ENCODE measurements around the gene CACNA2D3.

DNA sequence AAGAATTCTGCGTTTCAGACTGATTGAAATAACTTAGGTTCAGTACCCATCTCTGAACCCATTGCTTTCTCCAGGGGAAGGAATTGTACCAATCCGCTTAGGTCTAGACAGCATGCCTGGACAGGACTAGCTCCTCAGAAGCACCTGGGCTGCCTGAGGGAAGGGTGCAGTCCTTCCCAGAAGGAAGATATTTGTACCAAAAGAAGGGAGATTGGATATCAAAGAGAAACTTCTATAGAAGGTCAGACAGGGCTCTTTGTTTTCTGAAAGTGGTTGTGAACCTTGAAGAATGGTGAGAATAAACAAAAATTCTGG, 939.3 kb downstream of the CACNA2D3 start:
- TF ChIP-seq, protein P1, sequence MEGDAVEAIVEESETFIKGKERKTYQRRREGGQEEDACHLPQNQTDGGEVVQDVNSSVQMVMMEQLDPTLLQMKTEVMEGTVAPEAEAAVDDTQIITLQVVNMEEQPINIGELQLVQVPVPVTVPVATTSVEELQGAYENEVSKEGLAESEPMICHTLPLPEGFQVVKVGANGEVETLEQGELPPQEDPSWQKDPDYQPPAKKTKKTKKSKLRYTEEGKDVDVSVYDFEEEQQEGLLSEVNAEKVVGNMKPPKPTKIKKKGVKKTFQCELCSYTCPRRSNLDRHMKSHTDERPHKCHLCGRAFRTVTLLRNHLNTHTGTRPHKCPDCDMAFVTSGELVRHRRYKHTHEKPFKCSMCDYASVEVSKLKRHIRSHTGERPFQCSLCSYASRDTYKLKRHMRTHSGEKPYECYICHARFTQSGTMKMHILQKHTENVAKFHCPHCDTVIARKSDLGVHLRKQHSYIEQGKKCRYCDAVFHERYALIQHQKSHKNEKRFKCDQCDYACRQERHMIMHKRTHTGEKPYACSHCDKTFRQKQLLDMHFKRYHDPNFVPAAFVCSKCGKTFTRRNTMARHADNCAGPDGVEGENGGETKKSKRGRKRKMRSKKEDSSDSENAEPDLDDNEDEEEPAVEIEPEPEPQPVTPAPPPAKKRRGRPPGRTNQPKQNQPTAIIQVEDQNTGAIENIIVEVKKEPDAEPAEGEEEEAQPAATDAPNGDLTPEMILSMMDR (conservative IDR thresholded peaks at IDR 0.05 in 1 of 2, IDR thresholded peaks at IDR 0.05 in 1 of 2; ENCODE audit: extremely low read depth in 1 of 2, insufficient read depth in 1 of 2, low read depth in 1 of 2, low read length in 2 of 2) = no peak
- TF ChIP-seq EZH2 (IDR thresholded peaks at IDR 0.05; ENCODE audit: borderline replicate concordance, low read length) = no peak
